HCT116 (cell line): ENCODE data around the gene MTURN. TPM values are rescaled to one million over a fixed set of nuclear protein-coding genes. Genes with fewer than 3 reads are reported as not detected.

Experiments used
- ATAC-seq: fragments of 200-7000 bp; cut with Tn5 transposase; 2 replicates; pipeline ENCODE4 v1.9.1; 2020; ENCODE audit warnings: mild to moderate bottlenecking, moderate library complexity
- BruUV-seq: library from RNA; stranded (reverse); fragments of 400-500 nt; replicated peaks from 2 replicates; lab custom pipeline; 2021; lab: Mats Ljungman, UMichigan
- CTCF ChIA-PET: fragments of 300-600 bp; sonication (Branson Sonifier 250); formaldehyde crosslinking; loops from one replicate; lab custom pipeline; 2021; ENCODE audit warnings: antibody characterized with exemption; lab: Charles Lee
- POLR2A ChIA-PET: fragments of 300-600, 350-600 bp; sonication (Branson Sonifier 250); formaldehyde crosslinking; loops from one replicate; lab custom pipeline; 2021; ENCODE audit warnings: antibody characterized with exemption; lab: Charles Lee
- RAD21 ChIA-PET, 2 experiments: fragments of 300-600 bp; sonication (Branson Sonifier 250); formaldehyde crosslinking; loops; one replicate each; lab custom pipeline; 2023; ENCODE audit warnings: low total read pairs in 2 of 2; ENCODE audit not compliant: uncharacterized antibody in 2 of 2, unreplicated experiment in 2 of 2, low non-redundant PET in 1 of 2; lab: Charles Lee
- DNase-seq: peaks from one replicate; pipeline ENCODE4 v3.0.0-alpha.2; 2010; ENCODE audit warnings: low read depth, low spot score
- H2AFZ ChIP-seq: fragments of 200-600 bp; shearing (Covaris generic), sonication (generic); 2 replicates; pipeline ENCODE4 v1.6.1; 2017; ENCODE audit warnings: low read depth, mixed run types, mixed read lengths, antibody characterized with exemption, low read length; ENCODE audit not compliant: poor library complexity, severe bottlenecking
- H3K27ac ChIP-seq: 2 replicates; pipeline ENCODE4 v1.5.1; 2012; ENCODE audit warnings: low read depth, low read length
- H3K27me3 ChIP-seq: fragments of 200-600 bp; sonication (generic); 2 replicates; pipeline ENCODE4 v1.6.1; 2016; ENCODE audit warnings: mixed run types, low read length, mixed read lengths; ENCODE audit not compliant: insufficient read depth
- H3K36me3 ChIP-seq, 2 experiments: fragments of 200-500 bp in 1 of 2; fragments of 200-600 bp in 1 of 2; sonication (Bioruptor generic) in 1 of 2; sonication (generic) in 1 of 2; 2 replicates each; pipeline versions ENCODE4 v1.5.1 to v1.6.1; 2014 to 2016; ENCODE audit warnings: low read length in 2 of 2, inconsistent platforms in 1 of 2, mixed read lengths in 1 of 2, mixed run types in 1 of 2; ENCODE audit not compliant: insufficient read depth in 2 of 2, control insufficient read depth in 1 of 2
- H3K4me1 ChIP-seq, 2 experiments: fragments of 200-600 bp in 1 of 2; sonication (generic) in 1 of 2; 2 replicates each; pipeline versions ENCODE4 v1.5.1 to v1.6.1; 2012 to 2017; ENCODE audit warnings: low read length in 2 of 2, inconsistent platforms in 1 of 2, mild to moderate bottlenecking in 1 of 2, mixed read lengths in 1 of 2, mixed run types in 1 of 2, moderate library complexity in 1 of 2; ENCODE audit not compliant: insufficient read depth in 2 of 2, control insufficient read depth in 1 of 2
- H3K4me2 ChIP-seq: fragments of 200-600 bp; sonication (generic); 2 replicates; pipeline ENCODE4 v1.6.1; 2017; ENCODE audit warnings: mixed run types, low read length, mixed read lengths
- H3K4me3 ChIP-seq, 2 experiments: fragments of 200-600 bp in 1 of 2; sonication (generic) in 1 of 2; replicated peaks in 1 of 2; 2 replicates each; pipeline ENCODE4 v1.5.1; 2011 to 2016; ENCODE audit warnings: low read length in 2 of 2, control low read depth in 1 of 2, low read depth in 1 of 2, mild to moderate bottlenecking in 1 of 2, mixed read lengths in 1 of 2, mixed run types in 1 of 2
- H3K79me2 ChIP-seq: fragments of 200-600 bp; sonication (generic); 2 replicates; pipeline ENCODE4 v1.6.1; 2017; ENCODE audit warnings: mild to moderate bottlenecking, mixed run types, low read length, moderate library complexity, mixed read lengths; ENCODE audit not compliant: insufficient read depth
- H3K9ac ChIP-seq: fragments of 200-600 bp; sonication (generic); 2 replicates; pipeline ENCODE4 v1.6.1; 2016; ENCODE audit warnings: low read length, mixed read lengths
- H3K9me2 ChIP-seq: fragments of 200-600 bp; sonication (generic), shearing (Covaris generic); 2 replicates; pipeline ENCODE4 v1.6.1; 2017; ENCODE audit warnings: mixed run types, mild to moderate bottlenecking, moderate library complexity; ENCODE audit not compliant: insufficient read depth
- H3K9me3 ChIP-seq, 2 experiments: fragments of 200-500 bp in 1 of 2; fragments of 200-600 bp in 1 of 2; sonication (Bioruptor generic) in 1 of 2; sonication (generic) in 1 of 2; 2 replicates each; pipeline ENCODE4 v1.6.1; 2014 to 2017; ENCODE audit warnings: low read length in 2 of 2, mixed read lengths in 2 of 2, inconsistent platforms in 1 of 2, low read depth in 1 of 2, mild to moderate bottlenecking in 1 of 2, mixed run types in 1 of 2, moderate library complexity in 1 of 2; ENCODE audit not compliant: control insufficient read depth in 1 of 2, insufficient read depth in 1 of 2
- H4K20me1 ChIP-seq: fragments of 200-600 bp; sonication (generic), shearing (Covaris generic); 2 replicates; pipeline ENCODE4 v1.6.1; 2017; ENCODE audit warnings: mixed run types, mild to moderate bottlenecking, moderate library complexity; ENCODE audit not compliant: insufficient read depth
- ATF3 ChIP-seq: IDR thresholded peaks from 2 replicates; pipeline ENCODE4 v1.6.1; 2012
- CTCF ChIP-seq, 3 experiments: fragments of 200-600 bp in 1 of 3; sonication (generic) in 1 of 3; IDR thresholded peaks in 2 of 3; conservative IDR thresholded peaks in 1 of 3; 2 replicates each; pipeline ENCODE4 v1.5.1; 2012 to 2017; ENCODE audit warnings: low read depth in 2 of 3, low read length in 2 of 3, antibody characterized with exemption in 1 of 3, borderline replicate concordance in 1 of 3, control low read depth in 1 of 3, mild to moderate bottlenecking in 1 of 3, mixed read lengths in 1 of 3, mixed run types in 1 of 3, moderate library complexity in 1 of 3; ENCODE audit not compliant: insufficient read depth in 1 of 3
- ELF1 ChIP-seq: IDR thresholded peaks from 2 replicates; pipeline ENCODE4 v1.6.1; 2012; ENCODE audit warnings: low read depth, borderline replicate concordance
- EZH2 ChIP-seq: fragments of 200-600 bp; sonication (generic); IDR thresholded peaks from 2 replicates; pipeline ENCODE4 v1.6.1; 2017; ENCODE audit warnings: antibody characterized with exemption, mixed run types
- EZH2phosphoT487 ChIP-seq: fragments of 200-600 bp; IDR thresholded peaks from 2 replicates; pipeline ENCODE4 v1.6.1; 2018; ENCODE audit warnings: antibody characterized with exemption, borderline replicate concordance
- MAX ChIP-seq: IDR thresholded peaks from 2 replicates; pipeline ENCODE4 v1.6.1; 2012
- POLR2AphosphoS5 ChIP-seq: IDR thresholded peaks from 2 replicates; pipeline ENCODE4 v1.6.1; 2011; ENCODE audit warnings: mild to moderate bottlenecking, low read depth, low read length, moderate library complexity
- SIN3A ChIP-seq: IDR thresholded peaks from 2 replicates; pipeline ENCODE4 v1.6.1; 2012; ENCODE audit warnings: low read depth
- SP1 ChIP-seq: IDR thresholded peaks from 2 replicates; pipeline ENCODE4 v1.6.1; 2012; ENCODE audit warnings: low read depth
- SRF ChIP-seq: IDR thresholded peaks from 2 replicates; pipeline ENCODE4 v1.6.1; 2012; ENCODE audit warnings: low read depth
- YY1 ChIP-seq: IDR thresholded peaks from 2 replicates; pipeline ENCODE4 v1.6.1; 2011; ENCODE audit warnings: low read length, low read depth, moderate library complexity, mild to moderate bottlenecking; ENCODE audit not compliant: insufficient replicate concordance; ENCODE audit errors: extremely low read depth
- ZBTB33 ChIP-seq: IDR thresholded peaks from 2 replicates; pipeline ENCODE4 v1.6.1; 2011; ENCODE audit warnings: mild to moderate bottlenecking, low read length, moderate library complexity; ENCODE audit not compliant: insufficient replicate concordance; ENCODE audit errors: extremely low read depth
- ZFX ChIP-seq: fragments of 450-650 bp; IDR thresholded peaks from 2 replicates; pipeline ENCODE4 v1.6.1; 2017
- intact Hi-C: fragments of 100-400 bp; cut with micrococcal nuclease; formaldehyde crosslinking; loops from 2 replicates; pipeline ENCODE4 v1.10.0; 2022
- total RNA-seq: library from RNA; stranded (reverse); gene quantifications from one replicate; pipeline ENCODE4 v1.2.1, GENCODE V29; 2021; ENCODE audit not compliant: unreplicated experiment

Gene MTURN
- total RNA-seq, 1 experiment from 2014 or later = 7.5 TPM

- no peaks in the 10 kb centered on the region for H3K4me1 ChIP-seq
- ATAC-seq = no peak
- POLR2A ChIA-PET = no interaction called here
- no peaks in the 10 kb centered on the region for H3K9me2 ChIP-seq
- H3K4me3 ChIP-seq = no peak overlapping the region
- no peak overlapping the region for H2AFZ ChIP-seq
- H4K20me1 ChIP-seq = no peaks in the 10 kb centered on the region
- DNase-seq = no peak
- H3K36me3 ChIP-seq = no peaks in the 10 kb centered on the region
- no peak overlapping the region for H3K9ac ChIP-seq
- H3K27ac ChIP-seq = no peak overlapping the region
- CTCF ChIA-PET = no interaction called here
- no TSS peak for BruUV-seq
- peaks cover 11 to 20% of the 10 kb centered on the region in 2 experiments; a peak in 2 of 4 replicates for H3K9me3 ChIP-seq
- TF ChIP-seq POLR2AphosphoS5 (no peak), ELF1 (no peak)
- intact Hi-C loops = no loop called here
- H3K27me3 ChIP-seq = no peaks in the 10 kb centered on the region
- H3K79me2 ChIP-seq = no peaks in the 10 kb centered on the region
- H3K4me2 ChIP-seq = no peak overlapping the region
- RAD21 ChIA-PET = no interaction called here
Observed at GRCh38 chr7:30116771-30117170, 18.0 kb upstream of the MTURN start.

- H3K4me3 ChIP-seq = no peak overlapping the region
- no peaks in the 10 kb centered on the region for H3K27me3 ChIP-seq
- no peak overlapping the region for H3K9ac ChIP-seq
- H3K79me2 ChIP-seq = no peaks in the 10 kb centered on the region
- ChIA-PET CTCF (no interaction called here), RAD21 (no interaction called here), POLR2A (no interaction called here)
- intact Hi-C loops = no loop called here
- no peaks in the 10 kb centered on the region for H3K4me1 ChIP-seq
- no peaks in the 10 kb centered on the region for H4K20me1 ChIP-seq
- H3K4me2 ChIP-seq = no peak overlapping the region
- ATAC-seq (no peak), DNase-seq (no peak)
- no peak overlapping the region for H3K27ac ChIP-seq
- H3K9me3 ChIP-seq = peaks cover 7 to 14% of the 10 kb centered on the region in 2 experiments; a peak in 2 of 4 replicates
- H2AFZ ChIP-seq = no peak overlapping the region
- H3K9me2 ChIP-seq = no peaks in the 10 kb centered on the region
- no TSS peak for BruUV-seq
- no peaks in the 10 kb centered on the region for H3K36me3 ChIP-seq
- TF ChIP-seq EZH2 (no peak), EZH2phosphoT487 (no peak), ZFX (no peak), ATF3 (no peak), YY1 (no peak), CTCF (IDR thresholded peaks at IDR 0.05 in 2 of 3, conservative IDR thresholded peaks at IDR 0.05 in 1 of 3; ENCODE audit: borderline replicate concordance in 1 of 3, insufficient read depth in 1 of 3, low read depth in 2 of 3, low read length in 2 of 3) (no peak), SP1 (no peak), SRF (no peak), SIN3A (no peak), ZBTB33 (no peak), MAX (no peak)
Observed at GRCh38 chr7:30117896-30118295, 16.9 kb upstream of the MTURN start.
